GM23338 (cell line): ENCODE data around the gene DCP1B. TPM values are rescaled to one million over a fixed set of nuclear protein-coding genes. Genes with fewer than 3 reads are reported as not detected.

ENCODE experiments used
- ATAC-seq: fragments of 200-7000 bp; cut with Tn5 transposase; 3 replicates; pipeline ENCODE4 v1.9.1; 2020
- DNase-seq: peaks from one replicate; pipeline ENCODE4 v3.0.0-alpha.2; 2015; ENCODE audit warnings: low spot score
- H2AFZ ChIP-seq: fragments of 200-600 bp; sonication (generic); 2 replicates; pipeline ENCODE4 v1.8.0; 2016; ENCODE audit warnings: antibody characterized with exemption, mild to moderate bottlenecking, moderate library complexity
- H3F3A ChIP-seq: fragments of 200-600 bp; sonication (generic); replicated peaks from 2 replicates; pipeline ENCODE4 v1.8.0; 2017; ENCODE audit warnings: antibody characterized with exemption, mixed run types, low read depth
- H3K27ac ChIP-seq: fragments of 200-600 bp; sonication (generic); 2 replicates; pipeline ENCODE4 v1.6.1; 2016; ENCODE audit warnings: low read depth
- H3K27me3 ChIP-seq: fragments of 200-600 bp; sonication (generic); 2 replicates; pipeline ENCODE4 v1.8.0; 2016; ENCODE audit warnings: mild to moderate bottlenecking, mixed run types, moderate library complexity; ENCODE audit not compliant: insufficient read depth
- H3K36me3 ChIP-seq: fragments of 200-600 bp; sonication (generic); 2 replicates; pipeline ENCODE4 v1.8.0; 2016; ENCODE audit warnings: mild to moderate bottlenecking; ENCODE audit not compliant: insufficient read depth
- H3K4me1 ChIP-seq: fragments of 200-600 bp; sonication (generic); 2 replicates; pipeline ENCODE4 v1.8.0; 2016; ENCODE audit warnings: mild to moderate bottlenecking, moderate library complexity; ENCODE audit not compliant: insufficient read depth
- H3K4me2 ChIP-seq: fragments of 200-600 bp; sonication (generic); 2 replicates; pipeline ENCODE4 v1.7.1; 2017; ENCODE audit warnings: mixed run types
- H3K4me3 ChIP-seq: fragments of 200-600 bp; sonication (generic); 2 replicates; pipeline ENCODE4 v1.6.1; 2016; ENCODE audit warnings: mixed run types
- H3K79me2 ChIP-seq: fragments of 200-600 bp; sonication (generic); replicated peaks from 2 replicates; pipeline ENCODE4 v1.8.0; 2017; ENCODE audit warnings: mild to moderate bottlenecking; ENCODE audit not compliant: insufficient read depth
- H3K9me2 ChIP-seq: fragments of 200-600 bp; sonication (generic); 2 replicates; pipeline ENCODE4 v1.8.0; 2017; ENCODE audit not compliant: insufficient read depth
- H4K20me1 ChIP-seq: fragments of 200-600 bp; sonication (generic); replicated peaks from 2 replicates; pipeline ENCODE4 v1.8.0; 2017; ENCODE audit warnings: mild to moderate bottlenecking; ENCODE audit not compliant: insufficient read depth
- H3K27ac Mint-ChIP-seq: 2 replicates; pipeline ENCODE4 v1.8.0; 2020; ENCODE audit warnings: inconsistent platforms, mild to moderate bottlenecking, moderate library complexity, mixed read lengths
- H3K27me3 Mint-ChIP-seq: 3 replicates; pipeline ENCODE4 v1.8.0; 2022; ENCODE audit warnings: low read depth, mild to moderate bottlenecking, moderate library complexity, mixed read lengths, inconsistent platforms; ENCODE audit not compliant: insufficient read depth, poor library complexity
- H3K36me3 Mint-ChIP-seq: 3 replicates; pipeline ENCODE4 v1.8.0; 2021; ENCODE audit warnings: low read depth, mild to moderate bottlenecking, inconsistent platforms, moderate library complexity, mixed read lengths
- H3K4me1 Mint-ChIP-seq: 3 replicates; pipeline ENCODE4 v1.8.0; 2020; ENCODE audit warnings: mild to moderate bottlenecking, inconsistent platforms, mixed read lengths
- H3K4me3 Mint-ChIP-seq: 3 replicates; pipeline ENCODE4 v1.8.0; 2021; ENCODE audit warnings: moderate library complexity, mild to moderate bottlenecking, inconsistent platforms, mixed read lengths
- H3K9me3 Mint-ChIP-seq: 3 replicates; pipeline ENCODE4 v1.8.0; 2020; ENCODE audit warnings: moderate library complexity, mild to moderate bottlenecking, inconsistent platforms, mixed read lengths
- CREB1 ChIP-seq: fragments of 250-450 bp; sonication (Bioruptor Pico); IDR thresholded peaks from 2 replicates; pipeline ENCODE4 v1.5.0; 2020; ENCODE audit warnings: low read depth, mild to moderate bottlenecking, moderate library complexity
- CTCF ChIP-seq, 2 experiments: fragments of 200-600 bp in 1 of 2; sonication (generic) in 1 of 2; conservative IDR thresholded peaks; 2 replicates each; pipeline versions ENCODE4 v1.5.1 to v1.6.1; 2016 to 2017; ENCODE audit warnings: antibody characterized with exemption in 2 of 2, low read depth in 2 of 2, mild to moderate bottlenecking in 2 of 2, moderate library complexity in 1 of 2
- JUNB ChIP-seq: IDR thresholded peaks from one replicate; pipeline ENCODE4 v1.6.1; 2016; ENCODE audit warnings: antibody characterized with exemption; ENCODE audit not compliant: unreplicated experiment
- POLR2AphosphoS5 ChIP-seq: IDR thresholded peaks from 2 replicates; pipeline ENCODE4 v1.6.1; 2016; ENCODE audit warnings: antibody characterized with exemption, low read depth
- STAT1 ChIP-seq: IDR thresholded peaks from one replicate; pipeline ENCODE4 v1.6.1; 2016; ENCODE audit warnings: antibody characterized with exemption; ENCODE audit not compliant: unreplicated experiment
- ZNF114 ChIP-seq: fragments of 250-450 bp; sonication (Bioruptor Pico); IDR thresholded peaks from 2 replicates; pipeline ENCODE4 v1.5.0; 2020; ENCODE audit warnings: mild to moderate bottlenecking, moderate library complexity
- ZNF331 ChIP-seq: fragments of 250-450 bp; sonication (Bioruptor Pico); IDR thresholded peaks from 2 replicates; pipeline ENCODE4 v1.5.0; 2020; ENCODE audit warnings: low read depth, mild to moderate bottlenecking, moderate library complexity
- ZNF462 ChIP-seq: fragments of 250-450 bp; sonication (Bioruptor Pico); IDR thresholded peaks from 2 replicates; pipeline ENCODE4 v1.5.0; 2020; ENCODE audit warnings: mild to moderate bottlenecking, moderate library complexity
- polyA plus RNA-seq: library from polyadenylated mRNA; unstranded; fragments of >200 nt; fragmentation: Nextera tagmentation; extraction: Ambion mirVana; gene quantifications from 2 replicates; pipeline ENCODE4 v1.2.1, GENCODE V29; 2016
- total RNA-seq: library from RNA; depleted of rRNA; stranded (reverse); fragments of >200 nt; shearing (Covaris generic); gene quantifications from 2 replicates; pipeline ENCODE4 v1.2.3, GENCODE V29; 2014

Gene DCP1B
- total and polyA plus RNA-seq, 2 experiments from 2014 or later = 24.4 to 29.8 TPM

GRCh38 chr12:1915082-1915968, 88.9 kb downstream of the DCP1B start:
- no peak overlapping the region for H3K4me2 ChIP-seq
- ATAC-seq (no peak), DNase-seq (no peak)
- H4K20me1 ChIP-seq = no peaks in the 10 kb centered on the region
- no peak overlapping the region for H2AFZ ChIP-seq
- H3K27ac ChIP-seq = no peak overlapping the region
- Mint-ChIP-seq H3K9me3 (no peaks in the 10 kb centered on the region), H3K4me3 (no peak overlapping the region), H3K27ac (no peak overlapping the region), H3K4me1 (peaks cover 15% of the 10 kb centered on the region), H3K36me3 (no peaks in the 10 kb centered on the region), H3K27me3 (peaks cover 9% of the 10 kb centered on the region)
- no peaks in the 10 kb centered on the region for H3F3A ChIP-seq
- no peaks in the 10 kb centered on the region for H3K9me2 ChIP-seq
- H3K4me1 ChIP-seq = no peaks in the 10 kb centered on the region
- H3K36me3 ChIP-seq = no peaks in the 10 kb centered on the region
- TF ChIP-seq ZNF462 (CRISPR knock-in tag) = no peak
- TF ChIP-seq ZNF114 = no peak
- no peak for TF ChIP-seq ZNF331
- no peaks in the 10 kb centered on the region for H3K27me3 ChIP-seq
- H3K79me2 ChIP-seq = no peaks in the 10 kb centered on the region
- H3K4me3 ChIP-seq = no peak overlapping the region

- H3K4me3 ChIP-seq = no peak overlapping the region
- H3K4me3 Mint-ChIP-seq = no peak overlapping the region
- no peaks in the 10 kb centered on the region for H3K9me2 ChIP-seq
- H4K20me1 ChIP-seq = no peaks in the 10 kb centered on the region
- no peaks in the 10 kb centered on the region for H3K4me1 ChIP-seq
- H3K27ac Mint-ChIP-seq = no peak overlapping the region
- H3K36me3 Mint-ChIP-seq = no peaks in the 10 kb centered on the region
- ATAC-seq (no peak), DNase-seq (no peak)
- peaks cover 11% of the 10 kb centered on the region for H3K27me3 Mint-ChIP-seq
- H3K36me3 ChIP-seq = no peaks in the 10 kb centered on the region
- H3K4me1 Mint-ChIP-seq = peaks cover 15% of the 10 kb centered on the region
- no peaks in the 10 kb centered on the region for H3F3A ChIP-seq
- no peaks in the 10 kb centered on the region; the same call in 2 of the 3 replicates for H3K9me3 Mint-ChIP-seq
- no peaks in the 10 kb centered on the region for H3K27me3 ChIP-seq
- no peaks in the 10 kb centered on the region for H3K79me2 ChIP-seq
- H3K27ac ChIP-seq = no peak overlapping the region
- H3K4me2 ChIP-seq = no peak overlapping the region
- H2AFZ ChIP-seq = no peak overlapping the region
- TF ChIP-seq POLR2AphosphoS5 = no peak
- TF ChIP-seq ZNF331 = no peak
- no peak for TF ChIP-seq JUNB
- no peak for TF ChIP-seq CTCF (conservative IDR thresholded peaks at IDR 0.05; ENCODE audit: low read depth in 2 of 2)
- no peak for TF ChIP-seq ZNF114
- TF ChIP-seq STAT1 = no peak
- TF ChIP-seq CREB1 (CRISPR knock-in tag) = no peak
Observed at GRCh38 chr12:1914114-1914911, 89.9 kb downstream of the DCP1B start.
